Measurements from ENCODE around the gene ABLIM1. TPM values are rescaled to one million over a fixed set of nuclear protein-coding genes. Genes with fewer than 3 reads are reported as not detected.

ABLIM1 gene
- total and polyA plus RNA-seq, 7 experiments from 2014 or later = 109 to 440 (median 357) TPM

- DNase-seq = no peak
- no peak overlapping the region for H3K27ac Mint-ChIP-seq
- H3K4me1 Mint-ChIP-seq = peaks cover 0 to 2% (median 0%) of the 10 kb centered on the region in 7 donors
- no peaks in the 10 kb centered on the region for H3K4me1 ChIP-seq (ENCODE audit: control insufficient read depth in 2 of 2, insufficient read depth in 2 of 2, low read length in 2 of 2)
- H3K36me3 Mint-ChIP-seq = no peaks in the 10 kb centered on the region
- no peaks in the 10 kb centered on the region for H3K9me3 Mint-ChIP-seq
- ChIA-PET POLR2A (no interaction called here), CTCF (no interaction called here)
- H3K4me3 Mint-ChIP-seq = no peak overlapping the region
- peaks cover 0 to 22% (median 0%) of the 10 kb centered on the region in 5 donors for H3K27me3 Mint-ChIP-seq
- no peak overlapping the region for H3K27ac ChIP-seq (ENCODE audit: low read depth, low read length)
- H3K36me3 ChIP-seq (ENCODE audit: control insufficient read depth in 2 of 3, insufficient read depth in 3 of 3, low read length in 3 of 3) = no peaks in the 10 kb centered on the region
- no peak for ATAC-seq
- intact Hi-C loops (cut with micrococcal nuclease) = no loop called here
- H3K27me3 ChIP-seq (ENCODE audit: control insufficient read depth in 2 of 2, insufficient read depth in 2 of 2, low read length in 2 of 2) = no peaks in the 10 kb centered on the region
- H3K9me3 ChIP-seq (ENCODE audit: control insufficient read depth in 2 of 3, low read length in 3 of 3) = no peaks in the 10 kb centered on the region
- no peak overlapping the region for H3K4me3 ChIP-seq (ENCODE audit: low read length)
These were observed 3.3 kb upstream of the ABLIM1 start for GRCh38 chr10:114661212-114661880.

DNA sequence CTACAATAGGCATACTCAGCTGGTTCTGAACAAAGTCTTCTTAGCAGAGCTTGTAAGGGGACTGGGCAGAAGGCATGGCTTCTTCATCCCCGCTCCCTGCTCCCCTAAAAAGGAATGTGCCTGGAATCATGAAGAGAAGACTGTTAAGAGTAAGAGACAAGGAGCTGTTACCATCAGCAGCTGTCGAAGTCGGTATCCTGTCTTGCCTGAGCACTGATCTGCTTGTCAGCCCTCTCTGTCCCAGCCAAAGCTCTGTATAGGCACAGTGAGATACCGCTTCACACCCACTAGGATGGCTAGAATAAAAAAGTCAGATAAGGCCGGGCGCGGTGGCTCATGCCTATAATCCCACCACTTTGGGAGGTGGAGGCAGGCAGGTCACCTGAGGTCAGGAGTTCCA lies 2.4 kb downstream of the ABLIM1 start:
- ChIA-PET CTCF (no interaction called here), POLR2A (no interaction called here)
- Mint-ChIP-seq H3K27me3 (peaks cover 0 to 13% (median 7%) of the 10 kb centered on the region in 5 donors), H3K27ac (no peak overlapping the region), H3K9me3 (no peaks in the 10 kb centered on the region), H3K4me3 (no peak overlapping the region), H3K36me3 (no peaks in the 10 kb centered on the region), H3K4me1 (peaks cover 0 to 13% (median 0%) of the 10 kb centered on the region in 7 donors)
- Histone ChIP-seq H3K36me3 (ENCODE audit: control insufficient read depth in 2 of 3, insufficient read depth in 3 of 3, low read length in 3 of 3) (no peaks in the 10 kb centered on the region), H3K4me3 (ENCODE audit: low read length) (no peak overlapping the region), H3K9me3 (ENCODE audit: control insufficient read depth in 2 of 3, low read length in 3 of 3) (no peaks in the 10 kb centered on the region), H3K4me1 (ENCODE audit: control insufficient read depth in 2 of 2, insufficient read depth in 2 of 2, low read length in 2 of 2) (no peaks in the 10 kb centered on the region), H3K27ac (ENCODE audit: low read depth, low read length) (no peak overlapping the region), H3K27me3 (ENCODE audit: control insufficient read depth in 2 of 2, insufficient read depth in 2 of 2, low read length in 2 of 2) (no peaks in the 10 kb centered on the region)
- intact Hi-C loops (cut with micrococcal nuclease) = no loop called here
- ATAC-seq (no peak), DNase-seq (no peak)

DNA sequence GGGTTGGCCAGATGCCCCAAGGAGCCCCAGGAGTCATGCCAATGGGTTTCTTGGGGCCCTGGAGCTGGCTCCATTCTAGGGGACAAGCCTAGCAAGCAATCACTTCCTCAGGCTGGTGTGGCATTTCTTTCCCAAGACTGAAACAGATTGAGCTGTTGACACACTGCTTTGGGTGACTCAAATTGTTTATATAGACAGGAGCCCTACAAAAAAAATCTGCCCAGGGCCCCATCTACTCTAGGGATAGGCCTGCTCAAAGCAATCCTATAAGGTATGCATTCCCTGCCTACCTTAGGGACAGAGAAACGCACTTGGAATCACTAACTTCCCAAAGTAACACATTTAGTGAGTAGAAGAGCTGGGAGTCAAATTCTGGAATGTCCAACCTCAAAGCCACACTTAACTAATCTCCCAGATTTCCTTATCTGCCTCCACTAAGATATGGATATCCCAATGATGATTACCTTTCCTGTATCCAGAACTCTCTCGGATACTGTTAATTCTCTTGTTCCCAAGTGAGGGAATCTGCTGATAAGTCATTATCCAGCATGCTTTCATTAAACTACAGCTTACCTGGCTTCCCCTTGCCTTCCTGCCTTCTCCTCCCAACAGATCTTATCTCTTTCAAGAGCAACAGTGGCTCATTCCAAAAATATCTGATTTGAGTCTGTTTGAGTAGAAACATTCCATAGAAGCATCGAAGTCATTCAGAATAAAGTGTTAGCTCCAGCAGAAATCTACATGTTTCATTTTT lies 3.1 kb downstream of the ABLIM1 start:
- Mint-ChIP-seq H3K4me3 (peak overlapping the region in 1 of 10 donors; percentile 29), H3K27ac (no peak overlapping the region), H3K9me3 (no peaks in the 10 kb centered on the region), H3K4me1 (peaks cover 0 to 13% (median 0%) of the 10 kb centered on the region in 7 donors), H3K36me3 (no peaks in the 10 kb centered on the region), H3K27me3 (peaks cover 0 to 11% (median 7%) of the 10 kb centered on the region in 5 donors)
- no peak for DNase-seq
- no peak overlapping the region for H3K4me3 ChIP-seq (ENCODE audit: low read length)
- ChIA-PET CTCF (no interaction called here), POLR2A (no interaction called here)
- intact Hi-C loops (cut with micrococcal nuclease) = no loop called here
- H3K27me3 ChIP-seq (ENCODE audit: control insufficient read depth in 2 of 2, insufficient read depth in 2 of 2, low read length in 2 of 2) = no peaks in the 10 kb centered on the region
- no peak overlapping the region for H3K27ac ChIP-seq (ENCODE audit: low read depth, low read length)
- no peaks in the 10 kb centered on the region for H3K9me3 ChIP-seq (ENCODE audit: control insufficient read depth in 2 of 3, low read length in 3 of 3)
- H3K36me3 ChIP-seq (ENCODE audit: control insufficient read depth in 2 of 3, insufficient read depth in 3 of 3, low read length in 3 of 3) = no peaks in the 10 kb centered on the region
- ATAC-seq = no peak
- H3K4me1 ChIP-seq (ENCODE audit: control insufficient read depth in 2 of 2, insufficient read depth in 2 of 2, low read length in 2 of 2) = no peaks in the 10 kb centered on the region

- intact Hi-C loops (cut with micrococcal nuclease) = no loop called here
- CTCF ChIA-PET = no interaction called here
- ATAC-seq = no peak
These were observed 4.1 kb downstream of the ABLIM1 start for GRCh38 chr10:114653926-114654325.

DNA sequence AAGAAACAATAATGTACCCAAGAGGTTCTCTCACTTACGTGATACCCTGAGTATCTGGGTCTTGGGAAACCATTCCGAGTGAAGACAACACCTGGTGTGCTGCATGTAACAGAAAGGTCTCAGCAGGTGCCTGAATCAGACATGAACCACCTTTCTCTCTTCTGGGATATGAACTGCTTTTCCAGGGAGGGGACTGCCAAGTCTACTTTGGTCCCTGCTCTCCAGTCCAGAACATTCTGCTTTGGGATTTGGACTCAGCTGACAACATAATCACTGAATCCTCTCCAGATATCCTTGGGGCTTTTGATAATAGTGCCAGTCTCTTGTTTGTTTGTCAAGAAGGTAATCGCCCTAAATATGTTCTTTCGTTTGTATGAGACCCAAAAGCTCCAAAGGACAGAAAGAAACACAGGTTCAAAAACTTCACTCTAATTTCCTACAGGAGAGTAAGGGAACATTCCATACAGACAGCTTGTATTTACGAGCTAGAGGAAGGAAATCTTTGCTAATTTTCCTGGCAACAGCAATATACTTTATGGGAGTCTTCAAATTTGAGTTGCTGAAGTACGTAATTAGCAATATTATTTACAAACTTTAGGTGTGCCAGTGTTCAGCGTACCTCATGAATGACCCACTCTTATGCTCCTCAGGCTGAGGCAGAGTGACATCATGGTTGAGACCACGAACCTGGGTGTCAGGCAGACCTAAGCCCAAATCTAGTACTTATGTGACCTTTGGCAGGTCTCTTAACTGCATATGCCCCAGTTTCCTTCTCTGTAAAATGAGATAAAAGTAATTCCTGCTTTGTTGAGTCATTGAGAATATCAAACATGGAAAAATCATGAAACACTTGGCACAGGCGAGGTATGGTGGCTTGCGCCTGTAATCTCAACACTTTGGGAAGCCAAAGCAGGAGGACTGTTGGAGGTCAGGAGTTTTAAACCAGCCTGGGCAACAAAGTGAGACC lies 5.4 kb downstream of the ABLIM1 start:
- H3K27ac Mint-ChIP-seq = no peak overlapping the region

More at GRCh38 chr10:114653926-114654325, 4.1 kb downstream of the ABLIM1 start:
- Histone ChIP-seq H3K36me3 (ENCODE audit: control insufficient read depth in 2 of 3, insufficient read depth in 3 of 3, low read length in 3 of 3) (no peaks in the 10 kb centered on the region), H3K4me1 (ENCODE audit: control insufficient read depth in 2 of 2, insufficient read depth in 2 of 2, low read length in 2 of 2) (no peaks in the 10 kb centered on the region), H3K27ac (ENCODE audit: low read depth, low read length) (no peak overlapping the region), H3K27me3 (ENCODE audit: control insufficient read depth in 2 of 2, insufficient read depth in 2 of 2, low read length in 2 of 2) (no peaks in the 10 kb centered on the region), H3K9me3 (ENCODE audit: control insufficient read depth in 2 of 3, low read length in 3 of 3) (no peaks in the 10 kb centered on the region), H3K4me3 (ENCODE audit: low read length) (no peak overlapping the region)
- H3K27me3 Mint-ChIP-seq = peaks cover 0 to 9% (median 7%) of the 10 kb centered on the region in 5 donors
- no peaks in the 10 kb centered on the region for H3K9me3 Mint-ChIP-seq
- no peak for DNase-seq
- peaks cover 0 to 13% (median 3%) of the 10 kb centered on the region in 7 donors for H3K4me1 Mint-ChIP-seq
- H3K36me3 Mint-ChIP-seq = no peaks in the 10 kb centered on the region
- POLR2A ChIA-PET = no interaction called here
- H3K27ac Mint-ChIP-seq = no peak overlapping the region
- H3K4me3 Mint-ChIP-seq = no peak overlapping the region

DNA sequence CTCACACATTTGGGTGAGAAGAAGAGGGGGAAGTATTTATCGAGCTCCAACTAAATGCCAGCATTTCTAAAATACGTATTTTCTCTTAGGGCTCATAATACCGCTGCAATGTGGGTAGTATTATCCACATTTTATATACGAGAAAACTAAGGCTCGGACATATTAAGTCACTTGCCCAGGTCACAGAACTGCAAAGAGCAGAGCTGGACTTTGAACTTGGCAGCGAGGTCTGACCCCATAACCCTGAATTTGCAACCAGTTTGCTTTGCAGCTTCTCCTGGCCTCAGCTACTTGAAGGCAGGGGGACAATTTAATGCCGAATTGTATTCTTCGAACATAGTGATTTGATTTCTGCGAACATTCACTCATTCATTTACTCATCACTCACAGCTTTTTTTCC lies 7.2 kb downstream of the ABLIM1 start:
- Mint-ChIP-seq H3K27me3 (peaks cover 0 to 7% (median 6%) of the 10 kb centered on the region in 5 donors), H3K9me3 (no peaks in the 10 kb centered on the region), H3K36me3 (no peaks in the 10 kb centered on the region), H3K27ac (no peak overlapping the region), H3K4me1 (peaks cover 0 to 11% (median 3%) of the 10 kb centered on the region in 7 donors), H3K4me3 (no peak overlapping the region)
- no peaks in the 10 kb centered on the region for H3K4me1 ChIP-seq (ENCODE audit: control insufficient read depth in 2 of 2, insufficient read depth in 2 of 2, low read length in 2 of 2)
- no peak overlapping the region for H3K27ac ChIP-seq (ENCODE audit: low read depth, low read length)
- intact Hi-C loops (cut with micrococcal nuclease) = no loop called here
- POLR2A ChIA-PET = no interaction called here
- ATAC-seq = no peak
- no peaks in the 10 kb centered on the region for H3K36me3 ChIP-seq (ENCODE audit: control insufficient read depth in 2 of 3, insufficient read depth in 3 of 3, low read length in 3 of 3)
- no peak for DNase-seq
- H3K4me3 ChIP-seq (ENCODE audit: low read length) = no peak overlapping the region
- no peaks in the 10 kb centered on the region for H3K9me3 ChIP-seq (ENCODE audit: control insufficient read depth in 2 of 3, low read length in 3 of 3)
- CTCF ChIA-PET = interaction anchor here (0.6 kb wide), 1 partner anchor 38 kb away, joined by 4 read pairs; no protein-coding TSS in a partner anchor
- H3K27me3 ChIP-seq (ENCODE audit: control insufficient read depth in 2 of 2, insufficient read depth in 2 of 2, low read length in 2 of 2) = no peaks in the 10 kb centered on the region

More for the DNA sequence above, 5.4 kb downstream of the ABLIM1 start:
- peaks cover 0 to 11% (median 3%) of the 10 kb centered on the region in 7 donors for H3K4me1 Mint-ChIP-seq
- DNase-seq (no peak), ATAC-seq (no peak)
- H3K4me3 ChIP-seq (ENCODE audit: low read length) = no peak overlapping the region
- ChIA-PET CTCF (no interaction called here), POLR2A (no interaction called here)
- H3K4me3 Mint-ChIP-seq = no peak overlapping the region
- no peaks in the 10 kb centered on the region for H3K36me3 ChIP-seq (ENCODE audit: control insufficient read depth in 2 of 3, insufficient read depth in 3 of 3, low read length in 3 of 3)
- H3K9me3 Mint-ChIP-seq = no peaks in the 10 kb centered on the region
- no peaks in the 10 kb centered on the region for H3K36me3 Mint-ChIP-seq
- H3K27me3 Mint-ChIP-seq = peaks cover 0 to 7% (median 7%) of the 10 kb centered on the region in 5 donors
- H3K27ac ChIP-seq (ENCODE audit: low read depth, low read length) = no peak overlapping the region
- no peaks in the 10 kb centered on the region for H3K4me1 ChIP-seq (ENCODE audit: control insufficient read depth in 2 of 2, insufficient read depth in 2 of 2, low read length in 2 of 2)
- intact Hi-C loops (cut with micrococcal nuclease) = no loop called here
- no peaks in the 10 kb centered on the region for H3K27me3 ChIP-seq (ENCODE audit: control insufficient read depth in 2 of 2, insufficient read depth in 2 of 2, low read length in 2 of 2)
- no peaks in the 10 kb centered on the region for H3K9me3 ChIP-seq (ENCODE audit: control insufficient read depth in 2 of 3, low read length in 3 of 3)
